Mesenchymal stem cell (in vitro differentiated cells and primary cell): ENCODE measurements around the gene ITM2A. TPM values are rescaled to one million over a fixed set of nuclear protein-coding genes. Genes with fewer than 3 reads are reported as not detected.
A peak's percentile ranks its signal among the peaks of the same experiment; 100 is the strongest.

Source experiments
- DNase-seq: peaks from one replicate; pipeline ENCODE4 v3.0.0-alpha.2; 2013
- H2AFZ ChIP-seq: one replicate; pipeline ENCODE4 v1.6.1; 2013; ENCODE audit warnings: low read depth, mild to moderate bottlenecking, control low read depth, inconsistent platforms, low read length, moderate library complexity
- H2AK5ac ChIP-seq: 2 replicates; pipeline ENCODE4 v1.6.1; 2013; ENCODE audit warnings: low read length, moderate library complexity, mild to moderate bottlenecking, inconsistent platforms; ENCODE audit not compliant: severe bottlenecking
- H2BK120ac ChIP-seq: one replicate; pipeline ENCODE4 v1.6.1; 2013; ENCODE audit warnings: low read depth, mild to moderate bottlenecking, inconsistent platforms, low read length, moderate library complexity
- H2BK12ac ChIP-seq, 2 experiments: one replicate each; pipeline ENCODE4 v1.6.1; 2013; ENCODE audit warnings: inconsistent platforms in 2 of 2, low read length in 2 of 2, mild to moderate bottlenecking in 2 of 2, moderate library complexity in 2 of 2, control low read depth in 1 of 2
- H2BK15ac ChIP-seq: one replicate; pipeline ENCODE4 v1.6.1; 2013; ENCODE audit warnings: mild to moderate bottlenecking, low read depth, inconsistent platforms; ENCODE audit not compliant: poor library complexity, severe bottlenecking
- H2BK5ac ChIP-seq: 2 replicates; pipeline ENCODE4 v1.6.1; 2013; ENCODE audit warnings: low read depth, mild to moderate bottlenecking, low read length, control low read depth, inconsistent platforms; ENCODE audit not compliant: poor library complexity, severe bottlenecking
- H3K14ac ChIP-seq, 2 experiments: one replicate each; pipeline ENCODE4 v1.6.1; 2013; ENCODE audit warnings: inconsistent platforms in 2 of 2, low read length in 2 of 2, control low read depth in 1 of 2, mild to moderate bottlenecking in 1 of 2, moderate library complexity in 1 of 2
- H3K18ac ChIP-seq, 2 experiments: one replicate each; pipeline ENCODE4 v1.6.1; 2013; ENCODE audit warnings: inconsistent platforms in 2 of 2, low read length in 2 of 2, control low read depth in 1 of 2, low read depth in 1 of 2, mild to moderate bottlenecking in 1 of 2
- H3K23ac ChIP-seq, 2 experiments: one replicate each; pipeline ENCODE4 v1.6.1; 2013; ENCODE audit warnings: inconsistent platforms in 2 of 2, low read length in 2 of 2, mild to moderate bottlenecking in 2 of 2, moderate library complexity in 2 of 2, control low read depth in 1 of 2
- H3K27ac ChIP-seq: 2 replicates; pipeline ENCODE4 v1.5.1; 2013; ENCODE audit warnings: mild to moderate bottlenecking, moderate library complexity, low read length, control low read depth, inconsistent platforms; ENCODE audit not compliant: poor library complexity, severe bottlenecking
- H3K27me3 ChIP-seq, 2 experiments: 2 replicates each; pipeline versions ENCODE4 v1.6.1 to v1.7.0; 2013; ENCODE audit warnings: low read length in 2 of 2, mild to moderate bottlenecking in 2 of 2, moderate library complexity in 2 of 2, control low read depth in 1 of 2, inconsistent platforms in 1 of 2; ENCODE audit not compliant: control insufficient read depth in 1 of 2, insufficient read depth in 1 of 2
- H3K36me3 ChIP-seq, 2 experiments: 2 replicates each; pipeline versions ENCODE4 v1.6.1 to v1.7.0; 2013; ENCODE audit warnings: low read length in 2 of 2, control low read depth in 1 of 2, inconsistent platforms in 1 of 2, low read depth in 1 of 2, mild to moderate bottlenecking in 1 of 2; ENCODE audit not compliant: insufficient read depth in 2 of 2, control insufficient read depth in 1 of 2
- H3K4ac ChIP-seq, 2 experiments: one replicate each; pipeline ENCODE4 v1.6.1; 2013; ENCODE audit warnings: inconsistent platforms in 2 of 2, low read length in 2 of 2, mild to moderate bottlenecking in 2 of 2, moderate library complexity in 2 of 2, control low read depth in 1 of 2, low read depth in 1 of 2
- H3K4me1 ChIP-seq: 2 replicates; pipeline ENCODE4 v1.6.1; 2013; ENCODE audit warnings: low read depth, low read length, control low read depth; ENCODE audit not compliant: control insufficient read depth, insufficient read depth
- H3K4me2 ChIP-seq: 2 replicates; pipeline ENCODE4 v1.6.1; 2013; ENCODE audit warnings: low read length, mild to moderate bottlenecking, inconsistent platforms; ENCODE audit not compliant: poor library complexity, severe bottlenecking
- H3K4me3 ChIP-seq, 2 experiments: 2 replicates each; pipeline versions ENCODE4 v1.5.1 to v1.7.0; 2013; ENCODE audit warnings: low read length in 2 of 2, mild to moderate bottlenecking in 2 of 2, control low read depth in 1 of 2, low read depth in 1 of 2; ENCODE audit not compliant: insufficient read depth in 1 of 2
- H3K79me1 ChIP-seq: replicated peaks from 2 replicates; pipeline ENCODE4 v1.6.1; 2013; ENCODE audit warnings: mild to moderate bottlenecking, control low read depth, low read length, inconsistent platforms; ENCODE audit not compliant: poor library complexity, severe bottlenecking
- H3K9ac ChIP-seq: 2 replicates; pipeline ENCODE4 v1.7.0; 2013; ENCODE audit warnings: mild to moderate bottlenecking, low read length, moderate library complexity
- H3K9me3 ChIP-seq: 2 replicates; pipeline ENCODE4 v1.7.0; 2013; ENCODE audit warnings: mild to moderate bottlenecking, low read length; ENCODE audit not compliant: control insufficient read depth
- H4K8ac ChIP-seq: one replicate; pipeline ENCODE4 v1.6.1; 2013; ENCODE audit warnings: inconsistent platforms, mild to moderate bottlenecking, low read length, moderate library complexity
- H4K91ac ChIP-seq: one replicate; pipeline ENCODE4 v1.6.1; 2013; ENCODE audit warnings: mild to moderate bottlenecking, low read length, inconsistent platforms
- WGBS: methylation state at CpG from one replicate; pipeline ENCODE4 v1.1.7; 2013; ENCODE audit warnings: mixed read lengths; 5-methylcytosine and 5-hydroxymethylcytosine counted together
- polyA plus RNA-seq, 2 experiments: library from polyadenylated mRNA; stranded (reverse); fragments of 200-250 nt; gene quantifications; one replicate each; pipeline ENCODE4 v1.2.3, GENCODE V29; 2013

ITM2A gene
- not detected for polyA plus RNA-seq (2013, experiment 1 of 2)
- not detected for polyA plus RNA-seq (2013, experiment 2 of 2)

DNA sequence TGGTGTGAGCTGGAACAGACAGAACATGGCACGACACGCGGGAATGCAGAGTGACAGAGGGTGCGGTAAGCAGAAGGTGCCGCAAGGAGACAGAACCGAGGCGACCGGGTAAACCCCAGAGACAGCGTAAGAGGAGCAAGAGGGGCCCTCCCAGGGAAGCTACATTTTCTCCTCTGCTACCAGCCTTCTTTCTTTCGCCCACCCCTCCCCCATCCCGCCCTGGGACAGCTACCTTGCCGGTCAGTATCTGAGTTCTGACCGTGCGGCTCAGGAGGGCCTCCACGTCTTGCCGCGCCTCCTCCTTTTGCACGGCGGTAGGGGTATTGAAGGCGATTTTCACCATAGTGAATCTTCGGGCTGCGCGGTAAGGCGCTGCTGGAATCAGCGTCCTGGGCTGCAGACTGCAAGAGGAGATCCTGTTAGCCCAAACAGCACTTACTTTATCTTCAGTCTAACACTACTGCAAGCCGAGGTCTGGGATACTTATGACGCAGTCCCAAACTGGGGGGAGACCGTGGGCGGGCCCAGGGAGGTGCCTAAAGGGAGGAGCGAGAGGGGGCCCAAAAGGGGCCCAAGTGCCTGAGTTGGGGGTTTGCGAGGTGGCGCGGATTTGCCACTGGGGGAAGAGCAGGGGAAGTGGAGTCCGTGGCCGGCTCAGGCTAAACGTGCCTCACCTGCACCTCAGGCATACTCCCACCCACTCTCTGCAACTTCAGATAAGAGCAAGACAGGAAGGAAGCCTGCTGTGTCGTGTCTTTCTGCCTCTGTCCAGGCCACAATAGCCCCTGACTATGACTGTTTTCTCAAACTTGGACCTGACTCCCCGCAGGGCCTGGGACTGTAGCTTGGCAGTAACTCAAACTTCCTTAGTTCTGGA lies at the start of gene ITM2A:
Gene ITM2A, minus strand, starts transcription at position 462 of the 877 bp plus-strand sequence. Its CDS starts 119 bp downstream, at position 343.
- H3K23ac ChIP-seq: no peak within 1 kb of the TSS
- no peak within 1 kb of the TSS for H3K18ac ChIP-seq
- H2BK12ac ChIP-seq: no peak within 1 kb of the TSS
- no peak within 1 kb of the TSS for H2BK15ac ChIP-seq
- peak within 1 kb of the TSS; percentile 50 for H4K91ac ChIP-seq
- H2AK5ac ChIP-seq: no peak within 1 kb of the TSS
- no peak within 1 kb of the TSS for H3K14ac ChIP-seq
- H2BK5ac ChIP-seq: no peak within 1 kb of the TSS
- H3K79me1 ChIP-seq: no peaks in the 10 kb centered on the region
- H3K27ac ChIP-seq: peak within 1 kb of the TSS; percentile 64
- H3K4ac ChIP-seq: no peak within 1 kb of the TSS
- H3K9me3 ChIP-seq: no peaks in the 10 kb centered on the region
- H3K4me1 ChIP-seq: peaks cover 4% of the 10 kb centered on the region
- no peaks in the 10 kb centered on the region for H3K36me3 ChIP-seq
- DNase-seq: no peak
- 1% methylated on average over 27 of the region's 38 CpGs for WGBS
- H4K8ac ChIP-seq: no peak within 1 kb of the TSS
- peak within 1 kb of the TSS; percentile 60 to 77 for H3K4me3 ChIP-seq
- no peak within 1 kb of the TSS for H2AFZ ChIP-seq
- H2BK120ac ChIP-seq: no peak within 1 kb of the TSS
- H3K27me3 ChIP-seq: no peaks in the 10 kb centered on the region
- peak within 1 kb of the TSS; percentile 69 for H3K9ac ChIP-seq
- H3K4me2 ChIP-seq: peak within 1 kb of the TSS; percentile 63

DNA sequence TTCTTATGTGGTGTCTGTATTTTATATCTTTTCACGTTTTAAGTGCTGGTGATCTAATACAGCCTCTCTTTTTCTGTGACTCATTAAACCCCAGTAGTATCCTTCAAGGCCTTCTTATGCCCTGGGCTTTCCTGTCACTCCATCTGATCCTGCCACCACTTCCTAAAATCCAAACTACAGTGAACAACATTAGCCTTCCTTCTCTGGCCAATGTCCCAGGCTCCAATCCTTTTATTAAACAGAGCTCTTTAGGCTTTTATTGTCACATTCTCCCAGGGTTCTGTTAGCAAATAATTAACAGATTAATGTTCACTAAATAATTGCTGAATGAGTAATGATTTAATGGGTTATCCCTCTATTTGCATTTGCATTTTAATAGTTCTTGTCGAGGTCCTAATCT lies 47.9 kb upstream of the ITM2A start:
- H4K8ac ChIP-seq: no peak overlapping the region
- no peak overlapping the region for H3K9ac ChIP-seq
- no peaks in the 10 kb centered on the region for H3K27me3 ChIP-seq
- no peak overlapping the region for H2BK120ac ChIP-seq
- no peak overlapping the region for H4K91ac ChIP-seq
- WGBS: 52% methylated on average over 2 of the region's 2 CpGs
- no peak for DNase-seq
- no peaks in the 10 kb centered on the region for H3K36me3 ChIP-seq
- H3K14ac ChIP-seq: no peak overlapping the region
- H3K4me2 ChIP-seq: no peak overlapping the region
- H3K18ac ChIP-seq: no peak overlapping the region
- no peak overlapping the region for H2AFZ ChIP-seq
- no peak overlapping the region for H2BK12ac ChIP-seq
- H3K4me3 ChIP-seq: no peak overlapping the region
- no peak overlapping the region for H3K23ac ChIP-seq
- no peak overlapping the region for H2BK15ac ChIP-seq
- no peaks in the 10 kb centered on the region for H3K9me3 ChIP-seq
- H3K4me1 ChIP-seq: no peaks in the 10 kb centered on the region
- H2BK5ac ChIP-seq: no peak overlapping the region
- H3K27ac ChIP-seq: no peak overlapping the region
- no peak overlapping the region for H2AK5ac ChIP-seq
- H3K79me1 ChIP-seq: no peaks in the 10 kb centered on the region
- H3K4ac ChIP-seq: no peak overlapping the region

GRCh38 chrX:79413963-79414362 lies 46.8 kb upstream of the ITM2A start:
- DNase-seq: no peak
- 55% methylated on average over 1 of the region's 7 CpGs for WGBS

GRCh38 chrX:79412972-79413371 lies 45.8 kb upstream of the ITM2A start:
- Histone ChIP-seq H2BK15ac (no peak overlapping the region), H3K14ac (no peak overlapping the region), H2BK5ac (no peak overlapping the region)

More at GRCh38 chrX:79413963-79414362, 46.8 kb upstream of the ITM2A start:
- Histone ChIP-seq H3K14ac (no peak overlapping the region), H4K91ac (no peak overlapping the region), H3K4me2 (no peak overlapping the region), H2BK12ac (no peak overlapping the region), H3K9ac (no peak overlapping the region), H2BK120ac (no peak overlapping the region), H4K8ac (no peak overlapping the region), H3K27me3 (no peaks in the 10 kb centered on the region), H3K27ac (no peak overlapping the region), H3K36me3 (no peaks in the 10 kb centered on the region), H2BK15ac (no peak overlapping the region), H3K79me1 (no peaks in the 10 kb centered on the region), H3K4ac (no peak overlapping the region), H2BK5ac (no peak overlapping the region), H2AK5ac (no peak overlapping the region), H3K4me1 (no peaks in the 10 kb centered on the region), H3K9me3 (no peaks in the 10 kb centered on the region), H3K4me3 (no peak overlapping the region), H3K18ac (no peak overlapping the region), H3K23ac (no peak overlapping the region), H2AFZ (no peak overlapping the region)

More at GRCh38 chrX:79412972-79413371, 45.8 kb upstream of the ITM2A start:
- no peaks in the 10 kb centered on the region for H3K27me3 ChIP-seq
- no peak overlapping the region for H3K23ac ChIP-seq
- no peak overlapping the region for H2BK12ac ChIP-seq
- H3K36me3 ChIP-seq: no peaks in the 10 kb centered on the region
- no peak overlapping the region for H3K27ac ChIP-seq
- no peak overlapping the region for H2AK5ac ChIP-seq
- H4K8ac ChIP-seq: no peak overlapping the region
- no peak overlapping the region for H3K18ac ChIP-seq
- 24% methylated on average over 3 of the region's 6 CpGs for WGBS
- H3K4me2 ChIP-seq: no peak overlapping the region
- no peaks in the 10 kb centered on the region for H3K9me3 ChIP-seq
- H2AFZ ChIP-seq: no peak overlapping the region
- no peak overlapping the region for H3K4ac ChIP-seq
- H4K91ac ChIP-seq: no peak overlapping the region
- H3K79me1 ChIP-seq: no peaks in the 10 kb centered on the region
- peak overlapping the region in 1 of 2 experiments; percentile 72 for H3K4me3 ChIP-seq
- H3K4me1 ChIP-seq: no peaks in the 10 kb centered on the region
- DNase-seq: no peak
- H3K9ac ChIP-seq: peak overlapping the region; percentile 86
- no peak overlapping the region for H2BK120ac ChIP-seq
